A549 treated with Mapracorat at 1 μM for 4 hours (cell line): ENCODE measurements around the gene HSBP1L1. TPM values are rescaled to one million over a fixed set of nuclear protein-coding genes. Genes with fewer than 3 reads are reported as not detected.

Experiments
- total RNA-seq: library from RNA; stranded (reverse); fragments of 200-300 nt; extraction: Qiagen RNA extraction; gene quantifications from 5 replicates; pipeline ENCODE4 v1.2.3, GENCODE V29; 2022

The HSBP1L1 gene
- 10.6 to 14.8 TPM (median 13.1 TPM) in 5 replicates for total RNA-seq

DNA sequence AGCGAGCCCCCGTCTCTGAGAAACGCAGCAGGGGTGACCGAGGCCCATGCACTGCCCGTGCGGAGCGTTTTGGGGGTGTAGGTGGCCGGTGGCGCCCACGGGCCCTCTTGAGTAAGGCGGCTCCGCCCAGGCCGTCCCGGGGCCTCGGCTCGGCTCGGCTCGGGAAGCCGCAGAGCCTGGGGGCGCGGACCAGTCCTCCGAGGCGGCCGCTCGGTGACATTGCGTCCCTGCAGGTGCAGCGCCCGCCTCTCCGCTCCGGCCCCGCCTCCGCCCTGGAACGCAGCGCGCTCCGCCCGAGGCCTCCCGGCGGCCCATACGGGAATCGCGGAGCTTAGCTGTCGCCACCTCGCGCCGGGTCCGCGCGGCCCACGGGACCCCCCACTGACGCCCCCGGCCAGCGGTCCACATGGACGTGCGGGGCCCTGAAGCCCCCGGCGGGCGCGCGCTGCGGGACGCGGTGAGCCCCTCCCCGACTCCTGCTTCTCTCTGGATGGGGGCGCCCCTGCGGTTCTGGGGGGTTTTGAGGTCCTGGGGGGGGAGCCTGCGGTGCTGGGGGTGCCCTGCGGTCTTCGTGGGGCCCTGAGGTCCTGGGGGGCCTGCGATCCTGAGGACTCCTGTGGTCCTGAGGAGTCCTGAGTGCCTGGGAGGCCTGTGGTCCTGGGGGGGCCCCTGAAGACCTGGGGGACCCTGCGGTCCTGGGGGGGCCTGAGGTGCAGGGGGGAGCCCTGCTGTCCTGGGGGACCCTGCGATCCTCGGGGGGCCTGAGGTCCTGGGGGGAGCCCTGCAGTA, at the start of gene HSBP1L1:
Gene HSBP1L1, plus strand, starts transcription at position 314 of the 789 bp plus-strand sequence. Its CDS starts 93 bp downstream, at position 407.

DNA sequence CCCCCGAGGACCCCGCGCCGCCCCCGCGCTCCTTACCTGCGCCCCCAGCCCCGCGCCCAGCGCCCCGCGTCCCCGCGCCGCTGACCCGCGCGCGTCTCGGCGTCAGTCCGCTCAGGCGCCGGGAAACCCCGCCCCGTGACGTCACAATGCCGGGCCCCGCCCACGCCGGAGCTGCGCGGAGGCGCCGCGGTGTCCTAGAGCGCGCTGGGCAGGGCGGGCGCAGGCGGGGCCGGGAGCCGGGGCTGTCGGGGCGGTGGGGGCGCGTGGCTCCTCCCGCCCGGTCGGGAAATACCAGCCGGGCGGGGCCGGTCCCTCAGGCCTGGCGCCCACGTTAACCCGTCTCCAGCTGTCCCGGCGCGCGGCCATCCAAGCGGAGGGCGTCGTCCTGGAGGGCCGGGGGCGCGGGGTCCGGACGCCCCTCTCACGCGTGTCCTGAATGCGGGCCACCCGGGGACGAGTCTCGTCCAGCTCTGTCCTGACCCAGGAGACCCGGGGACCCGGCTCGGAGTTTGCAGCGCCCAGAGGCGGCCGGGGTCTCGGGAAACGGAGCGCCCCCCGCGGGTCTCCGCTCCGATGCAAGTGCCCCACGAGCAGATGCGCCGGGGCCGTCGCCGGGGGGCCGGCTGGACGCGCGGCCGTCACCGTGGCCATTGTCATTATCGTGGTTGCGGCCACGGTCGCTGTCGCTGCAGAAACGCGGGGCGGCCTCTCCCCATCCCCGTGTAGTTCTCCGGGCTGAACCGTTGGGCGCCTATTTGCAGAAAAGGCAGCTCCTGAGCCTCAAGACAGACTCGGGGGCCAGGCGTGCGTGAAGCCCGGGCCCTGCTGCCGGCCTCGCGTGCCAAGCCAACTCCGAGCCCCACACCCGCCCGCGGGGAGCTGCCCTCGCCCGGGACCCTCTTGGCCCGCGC, 12.6 kb upstream of the HSBP1L1 start, which contains the start of gene SLC66A2:
Gene SLC66A2, minus strand, starts transcription at position 109 of the 911 bp plus-strand sequence. CDS start 727 bp downstream, outside the sequence.

DNA sequence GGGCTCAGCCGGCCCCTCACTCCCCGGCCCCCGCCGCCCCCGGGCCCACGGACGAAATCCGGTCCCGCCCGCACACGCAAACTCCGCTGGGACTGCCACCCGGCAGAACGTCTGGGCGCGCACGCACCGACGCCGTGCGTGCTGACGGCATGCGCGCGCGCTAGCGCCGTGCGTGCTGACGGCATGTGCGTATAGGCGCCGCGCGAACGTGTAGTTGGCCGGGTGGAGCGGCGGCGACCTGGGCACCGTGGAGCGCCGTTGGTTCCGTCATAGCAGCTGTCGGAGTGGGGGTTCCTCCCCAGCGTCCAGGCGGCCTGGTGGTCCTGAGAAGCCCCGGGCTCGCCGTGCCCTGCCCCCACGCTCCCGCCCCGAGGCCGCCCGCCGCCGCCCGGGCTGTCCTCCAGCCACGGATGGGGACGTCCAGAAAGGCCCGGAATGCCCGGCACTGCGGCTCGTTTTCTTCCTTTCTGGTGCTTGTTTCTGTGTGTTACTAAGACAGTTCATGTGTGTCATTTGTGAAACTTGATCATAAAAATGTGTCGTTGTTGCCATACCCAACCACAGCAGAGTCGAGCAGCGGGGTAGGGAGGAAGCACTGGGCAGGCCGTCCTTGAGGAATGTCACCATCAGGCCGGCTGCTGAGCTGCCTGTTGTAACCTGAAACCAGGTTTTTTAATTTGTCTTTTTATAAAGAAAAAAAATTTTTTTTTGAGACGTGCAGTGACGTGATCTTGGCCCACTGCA, 24.2 kb downstream of the HSBP1L1 start, which contains the start of gene TXNL4A:
Gene TXNL4A, minus strand, starts transcription at position 113 of the 744 bp plus-strand sequence. CDS start 171 bp downstream, outside the sequence.

Other genes with a start within 250 kb of the HSBP1L1 start
- not detected in 5 replicates for gene KCNG2, start 166.7 kb upstream of the HSBP1L1 start, total RNA-seq
- gene SLC66A2, start 13.0 kb upstream of the HSBP1L1 start, total RNA-seq, result 10.8 to 20.5 TPM (median 18.8 TPM) in 5 replicates
- 94.8 to 155 TPM (median 143 TPM) in 5 replicates for gene TXNL4A, start 23.9 kb downstream of the HSBP1L1 start, total RNA-seq
- 26.9 to 31.1 TPM (median 30.3 TPM) in 5 replicates for gene RBFA, start 69.8 kb downstream of the HSBP1L1 start, total RNA-seq
- 10.5 to 11.0 TPM (median 10.9 TPM) in 5 replicates for gene ADNP2, start 144.6 kb downstream of the HSBP1L1 start, total RNA-seq